NB4 (cell line): ENCODE measurements around the gene NDUFA7.

Source experiments
- CTCF ChIP-seq: IDR thresholded peaks from one replicate; pipeline ENCODE4 v1.5.1; 2012; ENCODE audit warnings: low read depth, low read length
- POLR2A ChIP-seq: IDR thresholded peaks from 2 replicates; pipeline ENCODE4 v1.6.1; 2011; ENCODE audit warnings: mild to moderate bottlenecking; ENCODE audit not compliant: insufficient read length; ENCODE audit errors: extremely low read depth

GRCh38 chr19:8361921-8362793, 41.0 kb upstream of the NDUFA7 start:
- TF ChIP-seq CTCF (no peak), POLR2A (no peak)
